Prostate gland (tissue), 2 donors: Measurements from ENCODE around the gene SLC38A5.

Experiments used
- CTCF ChIP-seq, 4 experiments: fragments of 200-600 bp in 2 of 4; fragments of 450-650 bp in 2 of 4; sonication (generic) in 2 of 4; IDR thresholded peaks; 1 replicate in 3 of 4; 2 replicates in 1 of 4; pipeline ENCODE4 v1.5.1; 2016 to 2019; ENCODE audit warnings: antibody characterized with exemption in 4 of 4, mild to moderate bottlenecking in 2 of 4, moderate library complexity in 2 of 4
- POLR2A ChIP-seq: fragments of 450-650 bp; IDR thresholded peaks from one replicate; pipeline ENCODE4 v1.6.1; 2016; ENCODE audit warnings: antibody characterized with exemption, mild to moderate bottlenecking
- POLR2AphosphoS5 ChIP-seq: sonication (generic); formaldehyde crosslinking; IDR thresholded peaks from one replicate; pipeline ENCODE4 v1.6.1; 2017; ENCODE audit warnings: antibody characterized with exemption

- TF ChIP-seq CTCF (IDR thresholded peaks at IDR 0.05) (no peak), POLR2A (no peak), POLR2AphosphoS5 (no peak)
Measured at GRCh38 chrX:48456628-48457331, 13.3 kb downstream of the SLC38A5 start.
